ENCODE measurements around the gene RAI1.

DNA sequence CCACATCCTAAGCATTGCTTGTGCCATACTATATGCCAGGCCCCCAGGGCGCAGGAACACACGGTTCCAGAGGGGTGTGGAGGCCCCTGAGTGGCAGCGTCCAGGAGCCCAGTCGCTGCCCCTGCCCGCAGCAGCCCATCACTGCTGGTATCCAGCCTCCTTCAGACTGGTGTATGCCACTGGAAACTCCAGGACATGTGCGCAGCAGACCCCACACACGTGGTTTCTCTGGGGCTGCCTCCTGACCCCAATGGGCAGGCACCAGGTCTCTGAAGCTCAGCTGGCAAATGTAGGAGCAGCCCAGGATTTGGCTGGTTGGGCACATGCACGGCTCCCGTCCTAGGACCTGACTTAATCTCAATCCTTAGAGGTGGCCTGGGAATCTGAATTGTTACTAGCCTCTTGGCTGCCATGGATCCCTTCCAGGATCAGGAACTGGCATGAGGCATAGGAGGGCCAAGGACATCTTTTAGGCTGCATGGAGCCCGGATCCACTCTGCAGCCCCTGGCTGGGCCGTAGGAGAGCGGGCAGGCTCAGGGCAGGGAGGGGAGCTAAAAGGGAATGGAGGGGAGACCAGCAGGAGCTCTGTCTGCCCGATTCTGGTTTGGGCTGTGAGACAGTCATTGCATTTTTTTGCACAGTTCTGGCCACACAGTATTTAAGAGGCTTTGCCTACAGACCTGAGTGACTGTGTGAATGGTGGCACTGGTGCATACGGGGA, 62.3 kb downstream of the RAI1 start:
- TF ChIP-seq POLR2A (IDR thresholded peaks at IDR 0.05; ENCODE audit: low read depth, low read length) (no peak), TAF1 (IDR thresholded peaks at IDR 0.05; ENCODE audit: borderline replicate concordance, low read depth, low read length) (no peak), POLR2AphosphoS5 (IDR thresholded peaks at IDR 0.05; ENCODE audit: low read depth, low read length) (no peak)
